HG02870 (cell line): Measurements from ENCODE around the gene MYH6.
A peak's percentile ranks its signal among the peaks of the same experiment; 100 is the strongest.

Source experiments
- ATAC-seq: cut with Tn5 transposase; IDR thresholded peaks from one replicate; pipeline ENCODE4 v1.9.1; 2021; ENCODE audit warnings: mild to moderate bottlenecking, moderate library complexity; ENCODE audit not compliant: unreplicated experiment

MYH6 gene

GRCh38 chr14:23379366-23380196, 28.5 kb downstream of the MYH6 start:
- ATAC-seq, result no peak

GRCh38 chr14:23378612-23379220, 29.4 kb downstream of the MYH6 start:
- ATAC-seq, result no peak

- ATAC-seq, result no peak
Measured at GRCh38 chr14:23377573-23378563, 30.2 kb downstream of the MYH6 start.

- no peak for ATAC-seq
Measured at GRCh38 chr14:23377198-23377550, 30.9 kb downstream of the MYH6 start.

GRCh38 chr14:23376482-23377197, 31.4 kb downstream of the MYH6 start, which contains the start of gene CMTM5:
Gene CMTM5 (plus strand): TSS chr14:23377046. CDS start chr14:23377252, 206 bp downstream.
- no peak for ATAC-seq

GRCh38 chr14:23375527-23376251, 32.4 kb downstream of the MYH6 start:
- no peak for ATAC-seq

- no peak for ATAC-seq
Measured at GRCh38 chr14:23373041-23373440, 35.0 kb downstream of the MYH6 start.

- ATAC-seq, result no peak
Measured at GRCh38 chr14:23372509-23372908, 35.6 kb downstream of the MYH6 start, which contains the start of gene IL25. Gene IL25 (plus strand): TSS chr14:23372809.

GRCh38 chr14:23371865-23372264, 36.2 kb downstream of the MYH6 start:
- no peak for ATAC-seq

GRCh38 chr14:23370221-23370620, 37.9 kb downstream of the MYH6 start:
- ATAC-seq, result no peak

- ATAC-seq, result no peak
Measured at GRCh38 chr14:23366426-23366921, 41.6 kb downstream of the MYH6 start.

GRCh38 chr14:23365732-23366425, 42.2 kb downstream of the MYH6 start:
- no peak for ATAC-seq

- ATAC-seq, result no peak
Measured at GRCh38 chr14:23365036-23365731, 42.9 kb downstream of the MYH6 start, which contains the start of gene EFS. Gene EFS (minus strand): TSS chr14:23365172. CDS start chr14:23365025, 147 bp downstream.

GRCh38 chr14:23364164-23365035, 43.7 kb downstream of the MYH6 start:
- ATAC-seq, result no peak

- ATAC-seq, result no peak
Measured at GRCh38 chr14:23362200-23362599, 45.9 kb downstream of the MYH6 start.

GRCh38 chr14:23361763-23362162, 46.3 kb downstream of the MYH6 start:
- ATAC-seq, result no peak

GRCh38 chr14:23361320-23361719, 46.8 kb downstream of the MYH6 start:
- ATAC-seq, result peak; percentile 85
